Erythroblast (primary cell): Measurements from ENCODE around the gene CLPX.
"Not testable (repeated sequence)": the region's sequence is repeated elsewhere in the genome, so short reads cannot be mapped to it uniquely, and the experiment has no call there.

Experiments
- GATA1 ChIP-seq: IDR thresholded peaks from 2 replicates; pipeline ENCODE4 v1.6.1; 2011; ENCODE audit warnings: low read depth, mild to moderate bottlenecking, control low read depth, low read length, moderate library complexity
- POLR2A ChIP-seq: IDR thresholded peaks from 2 replicates; pipeline ENCODE4 v1.6.1; 2011; ENCODE audit warnings: mild to moderate bottlenecking, low read length

DNA sequence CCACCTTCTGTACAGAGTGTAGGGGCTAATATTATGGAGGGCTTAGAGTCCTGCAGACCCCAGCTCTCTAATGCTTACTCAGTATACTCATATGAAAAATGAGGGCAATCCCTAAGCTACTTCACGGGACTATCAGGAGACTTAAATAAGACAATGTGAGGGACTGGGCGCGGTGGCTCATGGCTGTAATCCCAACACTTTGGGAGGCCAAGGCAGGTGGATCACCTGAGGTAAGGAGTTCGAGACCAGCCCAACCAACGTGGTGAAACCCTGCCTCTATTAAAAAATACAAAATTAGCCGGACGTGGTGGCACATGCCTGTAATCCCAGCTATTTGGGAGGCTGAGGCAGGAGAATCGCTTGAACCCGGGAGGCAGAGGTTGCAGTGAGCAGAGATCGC lies 85.3 kb downstream of the CLPX start:
- not testable (repeated sequence) for TF ChIP-seq POLR2A, GATA1
